Hepatocyte (in vitro differentiated cells): ENCODE results near the gene TRIM15. TPM values are rescaled to one million over a fixed set of nuclear protein-coding genes. Genes with fewer than 3 reads are reported as not detected.

Experiments
- DNase-seq: peaks from one replicate; pipeline ENCODE4 v3.0.0-alpha.2; 2016; ENCODE audit warnings: low spot score
- H2AFZ ChIP-seq: fragments of 200-600 bp; sonication (generic); 2 replicates; pipeline ENCODE4 v1.6.0; 2016; ENCODE audit warnings: antibody characterized with exemption, mild to moderate bottlenecking
- H3K27ac ChIP-seq: fragments of 200-600 bp; sonication (generic); 2 replicates; pipeline ENCODE4 v1.5.1; 2016; ENCODE audit warnings: mild to moderate bottlenecking
- H3K27me3 ChIP-seq: fragments of 200-600 bp; sonication (generic); 2 replicates; pipeline ENCODE4 v1.6.1; 2016
- H3K36me3 ChIP-seq: fragments of 200-600 bp; sonication (generic); replicated peaks from 2 replicates; pipeline ENCODE4 v1.5.1; 2016; ENCODE audit warnings: low read depth; ENCODE audit not compliant: insufficient read depth
- H3K4me1 ChIP-seq: fragments of 200-600 bp; sonication (generic); 2 replicates; pipeline ENCODE4 v1.5.1; 2016; ENCODE audit warnings: mild to moderate bottlenecking, moderate library complexity; ENCODE audit not compliant: insufficient read depth
- H3K4me2 ChIP-seq: fragments of 200-600 bp; sonication (generic); 2 replicates; pipeline ENCODE4 v1.6.0; 2016
- H3K4me3 ChIP-seq: fragments of 200-600 bp; sonication (generic); 2 replicates; pipeline ENCODE4 v1.5.1; 2016; ENCODE audit warnings: mild to moderate bottlenecking
- H3K79me2 ChIP-seq: fragments of 200-600 bp; sonication (generic); 2 replicates; pipeline ENCODE4 v1.6.0; 2017; ENCODE audit warnings: mild to moderate bottlenecking
- H3K9me2 ChIP-seq: fragments of 200-600 bp; sonication (generic); replicated peaks from 2 replicates; pipeline ENCODE4 v1.6.0; 2017; ENCODE audit warnings: mild to moderate bottlenecking; ENCODE audit not compliant: insufficient read depth
- H3K9me3 ChIP-seq: fragments of 200-600 bp; sonication (generic); 2 replicates; pipeline ENCODE4 v1.5.1; 2016; ENCODE audit warnings: low read depth, mild to moderate bottlenecking
- H4K20me1 ChIP-seq: fragments of 200-600 bp; sonication (generic); 2 replicates; pipeline ENCODE4 v1.6.0; 2016; ENCODE audit warnings: mild to moderate bottlenecking; ENCODE audit not compliant: insufficient read depth, poor library complexity, severe bottlenecking
- EZH2 ChIP-seq: fragments of 200-600 bp; sonication (generic); IDR thresholded peaks from 2 replicates; pipeline ENCODE4 v1.6.1; 2016; ENCODE audit warnings: antibody characterized with exemption, mild to moderate bottlenecking, borderline replicate concordance
- EZH2phosphoT487 ChIP-seq: fragments of 200-600 bp; sonication (generic); IDR thresholded peaks from one replicate; pipeline ENCODE4 v1.6.1; 2018; ENCODE audit warnings: antibody characterized with exemption, mild to moderate bottlenecking, low read depth, moderate library complexity; ENCODE audit not compliant: unreplicated experiment, severe bottlenecking
- WGBS: methylation state at CpG from one replicate; pipeline ENCODE4 v1.1.6; 2016; ENCODE audit warnings: low lambda C conversion rate; ENCODE audit errors: missing lambda C conversion rate; 5-methylcytosine and 5-hydroxymethylcytosine counted together
- polyA plus RNA-seq: library from polyadenylated mRNA; unstranded; fragments of >200 nt; fragmentation: Nextera tagmentation; extraction: Ambion mirVana; gene quantifications from 2 replicates; pipeline ENCODE4 v1.2.1, GENCODE V29; 2016
- total RNA-seq: library from RNA; depleted of rRNA; stranded (reverse); fragments of >200 nt; gene quantifications from 2 replicates; pipeline ENCODE4 v1.2.3, GENCODE V29; 2014
- TF ChIP-seq, protein P1 (sequence below): fragments of 200-600 bp; sonication (generic); IDR thresholded peaks from 2 replicates; pipeline ENCODE4 v1.5.1; 2016; ENCODE audit warnings: antibody characterized with exemption, mild to moderate bottlenecking; ENCODE audit not compliant: poor library complexity

TRIM15 gene
- total and polyA plus RNA-seq, 2 experiments from 2014 or later = 1.2 to 2.6 TPM

DNA sequence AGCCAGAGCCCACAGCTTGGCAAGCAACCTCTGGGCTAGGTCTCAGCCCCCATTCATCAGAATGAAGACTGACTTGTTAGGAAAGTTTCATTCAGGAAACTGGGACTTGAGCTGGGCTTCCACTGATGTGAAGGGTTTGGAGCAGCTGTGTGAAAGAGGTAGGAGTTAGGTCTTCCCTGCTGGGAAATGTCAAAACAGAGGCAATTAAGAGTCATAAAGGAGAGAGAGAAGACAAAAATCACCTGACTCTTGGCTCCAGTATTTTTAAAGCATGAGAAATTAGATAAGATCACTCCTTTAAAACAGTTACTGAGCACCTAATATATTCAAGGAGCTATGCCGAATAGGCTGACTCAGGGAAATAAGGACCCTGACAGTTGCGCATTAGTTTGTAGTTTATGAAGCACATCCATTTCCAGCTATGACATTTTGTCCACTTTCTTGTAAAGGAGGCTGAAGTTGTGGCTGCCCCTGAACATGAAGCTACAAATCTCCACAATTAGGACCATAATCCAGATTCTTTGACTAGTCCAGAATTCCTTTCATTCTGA is 31.3 kb upstream of the TRIM15 start:
- no peak overlapping the region for H2AFZ ChIP-seq
- WGBS = 76% methylated on average over 2 of the region's 2 CpGs
- H3K9me3 ChIP-seq = no peaks in the 10 kb centered on the region
- H3K4me3 ChIP-seq = no peak overlapping the region
- H3K9me2 ChIP-seq = no peaks in the 10 kb centered on the region
- H4K20me1 ChIP-seq = no peaks in the 10 kb centered on the region
- peaks cover 34% of the 10 kb centered on the region for H3K27me3 ChIP-seq
- peak overlapping the region; percentile 40 for H3K27ac ChIP-seq
- no peak for DNase-seq
- no peak overlapping the region for H3K4me2 ChIP-seq
- TF ChIP-seq, protein P1, sequence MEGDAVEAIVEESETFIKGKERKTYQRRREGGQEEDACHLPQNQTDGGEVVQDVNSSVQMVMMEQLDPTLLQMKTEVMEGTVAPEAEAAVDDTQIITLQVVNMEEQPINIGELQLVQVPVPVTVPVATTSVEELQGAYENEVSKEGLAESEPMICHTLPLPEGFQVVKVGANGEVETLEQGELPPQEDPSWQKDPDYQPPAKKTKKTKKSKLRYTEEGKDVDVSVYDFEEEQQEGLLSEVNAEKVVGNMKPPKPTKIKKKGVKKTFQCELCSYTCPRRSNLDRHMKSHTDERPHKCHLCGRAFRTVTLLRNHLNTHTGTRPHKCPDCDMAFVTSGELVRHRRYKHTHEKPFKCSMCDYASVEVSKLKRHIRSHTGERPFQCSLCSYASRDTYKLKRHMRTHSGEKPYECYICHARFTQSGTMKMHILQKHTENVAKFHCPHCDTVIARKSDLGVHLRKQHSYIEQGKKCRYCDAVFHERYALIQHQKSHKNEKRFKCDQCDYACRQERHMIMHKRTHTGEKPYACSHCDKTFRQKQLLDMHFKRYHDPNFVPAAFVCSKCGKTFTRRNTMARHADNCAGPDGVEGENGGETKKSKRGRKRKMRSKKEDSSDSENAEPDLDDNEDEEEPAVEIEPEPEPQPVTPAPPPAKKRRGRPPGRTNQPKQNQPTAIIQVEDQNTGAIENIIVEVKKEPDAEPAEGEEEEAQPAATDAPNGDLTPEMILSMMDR = no peak
- TF ChIP-seq EZH2phosphoT487 = no peak
- TF ChIP-seq EZH2 = no peak
- H3K79me2 ChIP-seq = no peaks in the 10 kb centered on the region
- H3K36me3 ChIP-seq = no peaks in the 10 kb centered on the region
- H3K4me1 ChIP-seq = peaks cover 21% of the 10 kb centered on the region

DNA sequence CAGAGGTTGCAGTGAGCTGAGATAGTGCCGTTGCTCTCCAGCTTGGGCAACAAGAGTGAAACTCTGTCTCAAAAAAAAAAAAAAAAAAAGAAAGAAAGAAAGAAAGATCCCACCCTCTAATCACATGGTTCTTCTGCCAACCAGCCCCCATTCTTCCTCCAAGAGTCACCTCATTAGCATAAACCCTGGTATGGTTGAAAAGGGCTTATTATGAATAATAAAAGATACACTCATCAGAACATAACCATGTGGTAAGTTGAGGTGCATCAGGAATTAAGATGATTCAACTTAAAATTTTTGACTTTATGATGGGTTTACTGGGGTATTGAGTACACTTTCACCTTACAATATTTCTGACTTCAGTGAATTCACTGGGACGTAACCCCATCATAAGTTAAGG is 28.2 kb upstream of the TRIM15 start:
- H3K27ac ChIP-seq = peak overlapping the region; percentile 74
- no peaks in the 10 kb centered on the region for H3K79me2 ChIP-seq
- H3K4me2 ChIP-seq = no peak overlapping the region
- H3K27me3 ChIP-seq = peaks cover 6% of the 10 kb centered on the region
- TF ChIP-seq, protein P1 = no peak
- TF ChIP-seq EZH2 (no peak), EZH2phosphoT487 (no peak)
- no peak for DNase-seq
- no peaks in the 10 kb centered on the region for H3K9me2 ChIP-seq
- no peaks in the 10 kb centered on the region for H3K36me3 ChIP-seq
- 98% methylated on average over 2 of the region's 2 CpGs for WGBS
- H2AFZ ChIP-seq = no peak overlapping the region
- no peak overlapping the region for H3K4me3 ChIP-seq
- H4K20me1 ChIP-seq = no peaks in the 10 kb centered on the region
- no peaks in the 10 kb centered on the region for H3K9me3 ChIP-seq
- peaks cover 8% of the 10 kb centered on the region for H3K4me1 ChIP-seq

DNA sequence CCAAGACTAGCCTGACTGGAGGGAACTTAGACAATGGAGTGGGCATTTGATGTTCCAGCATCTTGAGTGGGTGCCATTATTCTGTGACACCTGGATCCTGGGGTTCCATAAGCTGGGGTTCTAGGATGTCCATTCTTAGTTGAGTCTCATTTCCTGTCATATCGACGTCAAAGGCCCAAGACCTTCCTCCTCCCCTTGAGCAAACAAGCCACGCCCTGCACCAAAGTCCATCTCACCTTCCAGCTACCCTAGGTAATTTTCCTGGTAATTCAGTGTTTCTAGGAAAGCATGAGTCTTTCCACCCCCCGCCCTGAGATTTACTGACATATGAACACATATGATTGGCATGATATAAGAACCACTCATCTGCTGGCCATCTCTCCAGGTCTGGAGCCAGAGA is 27.6 kb upstream of the TRIM15 start, which contains the start of gene TRIM40:
TSS of gene TRIM40 (plus strand) at position 384 of the 400 bp plus-strand sequence. CDS start 897 bp downstream, outside the sequence.
- WGBS = 81% methylated on average over 4 of the region's 4 CpGs

More for the DNA sequence above, 27.6 kb upstream of the TRIM15 start, which contains the start of gene TRIM40:
- no peaks in the 10 kb centered on the region for H3K36me3 ChIP-seq
- peak; percentile 77 for DNase-seq
- H3K27me3 ChIP-seq = peaks cover 6% of the 10 kb centered on the region
- no peaks in the 10 kb centered on the region for H3K79me2 ChIP-seq
- H3K9me2 ChIP-seq = no peaks in the 10 kb centered on the region
- no peak within 1 kb of the TSS for H3K4me2 ChIP-seq
- no peak within 1 kb of the TSS for H3K4me3 ChIP-seq
- no peak within 1 kb of the TSS for H2AFZ ChIP-seq
- peak within 1 kb of the TSS; percentile 74 for H3K27ac ChIP-seq
- no peak for TF ChIP-seq EZH2phosphoT487
- TF ChIP-seq, protein P1 = no peak
- no peak for TF ChIP-seq EZH2
- H3K4me1 ChIP-seq = peaks cover 3% of the 10 kb centered on the region
- no peaks in the 10 kb centered on the region for H4K20me1 ChIP-seq
- H3K9me3 ChIP-seq = no peaks in the 10 kb centered on the region
